OCI-LY1 (cell line): ENCODE results near the gene ARMC6.

Experiments used
- CTCF ChIP-seq: fragments of 200-600 bp; sonication (generic), shearing (Covaris generic); IDR thresholded peaks from 2 replicates; pipeline ENCODE4 v1.5.1; 2017; ENCODE audit warnings: mild to moderate bottlenecking, antibody characterized with exemption, low read length, moderate library complexity, mixed read lengths
- EZH2 ChIP-seq: fragments of 200-600 bp; sonication (generic), shearing (Covaris generic); IDR thresholded peaks from 2 replicates; pipeline ENCODE4 v1.8.0; 2017; ENCODE audit warnings: borderline replicate concordance, mixed run types, mild to moderate bottlenecking, antibody characterized with exemption, low read length, moderate library complexity, mixed read lengths

- TF ChIP-seq CTCF: no peak
- TF ChIP-seq EZH2: no peak
Measured at GRCh38 chr19:19021115-19021514, 12.3 kb upstream of the ARMC6 start.
